Measurements from ENCODE around the gene MTHFD2L.

DNA sequence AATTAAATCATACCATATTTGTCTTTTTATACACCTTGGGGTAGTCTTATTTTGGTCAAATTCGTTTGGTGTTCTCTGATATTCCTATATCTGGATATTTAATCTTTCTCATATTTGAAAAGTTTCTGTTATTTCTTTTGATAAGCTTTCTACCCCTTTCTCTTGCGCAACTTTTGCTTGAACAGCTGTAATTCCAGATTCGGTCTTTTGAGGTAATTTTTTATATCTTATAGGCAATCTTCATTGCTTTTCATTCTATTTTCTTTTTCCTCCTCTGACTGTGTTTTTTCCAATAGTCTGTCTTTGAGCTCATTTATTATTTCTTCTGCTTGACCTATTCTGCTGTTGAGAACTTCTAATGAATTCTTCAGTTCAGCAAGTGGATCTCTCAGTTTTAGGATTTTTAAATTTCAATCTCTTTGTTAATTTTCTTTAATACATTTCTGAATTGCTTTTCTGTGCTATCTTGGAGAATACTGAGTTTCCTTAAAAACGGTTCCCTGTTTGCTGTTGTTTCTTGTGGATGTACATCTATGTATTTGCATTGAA is 11.3 kb upstream of the MTHFD2L start:
- no peak for TF ChIP-seq POLR2A (IDR thresholded peaks at IDR 0.05; ENCODE audit: low read length)
- no peak for TF ChIP-seq GATA1 (IDR thresholded peaks at IDR 0.05; ENCODE audit: low read depth, low read length)
